ENCODE data around the gene KIF3C. TPM values are rescaled to one million over a fixed set of nuclear protein-coding genes. Genes with fewer than 3 reads are reported as not detected.
A peak's percentile ranks its signal among the peaks of the same experiment; 100 is the strongest.
"Not testable (repeated sequence)": the region's sequence is repeated elsewhere in the genome, so short reads cannot be mapped to it uniquely, and the experiment has no call there.

Gene KIF3C
- total RNA-seq, 1 donor from 2014 or later: 6.3 TPM

DNA sequence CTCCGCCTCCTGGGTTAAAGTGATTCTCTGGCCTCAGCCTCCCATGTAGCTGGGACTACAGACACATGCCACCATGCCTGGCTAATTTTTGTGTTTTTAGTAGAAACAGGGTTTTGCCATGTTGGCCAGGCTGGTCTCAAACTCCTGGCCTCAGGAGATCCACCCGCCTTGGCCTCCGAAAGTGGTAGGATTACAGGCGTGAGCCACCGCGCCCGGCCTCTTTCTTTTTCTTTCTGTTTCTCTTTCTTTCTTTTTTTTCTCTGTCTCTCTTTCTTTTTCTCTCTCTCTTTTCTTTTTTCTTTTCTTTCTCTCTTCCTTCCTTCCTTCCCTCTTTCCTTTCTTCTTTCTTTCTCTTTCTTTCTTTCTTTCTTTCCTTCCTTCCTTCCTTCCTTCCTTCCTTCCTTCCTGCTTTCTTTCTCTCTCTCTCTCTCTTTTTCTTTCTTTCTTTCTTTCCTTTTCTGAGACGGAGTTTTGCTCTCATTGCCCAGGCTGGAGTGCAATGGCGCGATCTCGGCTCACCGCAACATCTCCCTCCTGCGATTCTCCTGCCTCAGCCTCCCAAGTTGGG lies 16.6 kb upstream of the KIF3C start:
- DNase-seq: not testable (repeated sequence)

DNA sequence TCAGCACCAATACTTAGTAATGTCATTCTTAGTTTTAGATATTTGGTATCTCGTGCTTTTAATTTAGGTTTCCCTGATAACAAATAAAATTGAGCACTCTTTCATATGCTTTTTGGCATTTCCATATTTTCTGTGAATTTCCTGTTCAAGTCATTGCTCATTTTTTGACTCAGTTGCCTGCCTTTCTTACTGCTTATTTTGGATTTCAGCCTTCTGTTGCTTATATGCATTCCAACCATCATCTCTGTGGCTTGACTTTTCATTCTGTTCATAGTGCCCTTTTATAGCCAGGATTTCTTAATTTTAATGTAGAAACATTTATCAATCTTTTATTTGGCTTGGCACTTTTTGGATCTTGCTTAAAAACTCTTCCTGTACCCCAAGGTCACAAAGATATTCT lies 14.5 kb upstream of the KIF3C start:
- DNase-seq: no peak

DNA sequence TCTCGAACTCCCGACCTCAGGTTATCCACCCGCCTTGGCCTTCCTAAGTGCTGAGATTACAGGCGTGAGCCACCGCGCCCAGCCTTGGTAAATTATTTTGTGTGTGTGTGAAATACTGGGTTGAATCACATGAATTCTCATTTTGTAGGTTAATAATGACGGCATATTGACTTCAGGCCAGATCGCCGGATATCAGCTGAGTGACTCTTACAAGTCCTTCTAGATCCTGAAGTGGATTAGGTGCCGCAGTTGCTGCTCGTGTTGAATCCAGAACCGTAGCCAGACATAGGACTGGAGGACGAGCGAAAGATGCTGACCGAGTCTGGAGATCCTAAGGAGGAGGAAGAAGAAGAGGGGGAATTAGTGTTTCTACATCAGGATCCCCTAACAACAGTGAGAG lies 12.2 kb upstream of the KIF3C start:
- DNase-seq: no peak

DNA sequence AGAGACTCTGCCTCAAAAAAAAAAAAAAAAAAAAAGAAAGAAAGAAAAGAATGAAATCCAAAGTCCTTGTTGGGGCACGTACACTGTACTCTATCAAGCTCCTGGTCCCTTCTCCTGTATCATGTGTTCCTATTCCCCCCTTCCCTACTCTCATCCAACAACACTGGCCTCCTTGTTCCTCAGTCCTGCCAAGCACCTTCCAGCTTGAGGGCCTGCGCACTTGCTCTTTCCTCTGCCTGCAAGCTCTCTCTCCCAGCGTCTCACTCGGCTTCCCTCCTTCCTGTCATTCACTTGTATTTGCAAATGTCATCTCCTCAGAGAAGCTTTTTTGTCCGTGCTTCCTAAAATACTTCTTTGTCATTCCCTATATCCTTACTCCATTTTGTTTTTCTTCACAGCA lies 10.8 kb upstream of the KIF3C start:
- DNase-seq: no peak

DNA sequence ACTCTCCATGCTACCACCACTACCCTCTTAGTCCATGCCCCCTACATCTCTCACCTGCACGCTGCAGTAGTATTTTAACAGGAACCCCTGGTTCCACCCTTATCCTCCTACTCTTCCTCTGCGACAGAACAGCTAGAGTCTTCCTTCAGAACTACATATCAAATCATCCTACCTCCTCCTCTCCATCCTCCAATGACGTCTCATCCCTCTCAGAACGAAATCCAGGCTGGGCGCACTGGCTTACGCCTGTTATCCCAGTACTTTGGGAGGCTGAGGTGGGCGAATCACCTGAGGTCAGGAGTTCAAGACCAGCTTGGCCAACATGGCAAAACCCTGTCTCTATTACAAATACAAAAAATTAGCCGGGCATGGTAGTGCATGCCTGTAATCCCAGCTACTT lies 10.3 kb upstream of the KIF3C start:
- no peak for DNase-seq

DNA sequence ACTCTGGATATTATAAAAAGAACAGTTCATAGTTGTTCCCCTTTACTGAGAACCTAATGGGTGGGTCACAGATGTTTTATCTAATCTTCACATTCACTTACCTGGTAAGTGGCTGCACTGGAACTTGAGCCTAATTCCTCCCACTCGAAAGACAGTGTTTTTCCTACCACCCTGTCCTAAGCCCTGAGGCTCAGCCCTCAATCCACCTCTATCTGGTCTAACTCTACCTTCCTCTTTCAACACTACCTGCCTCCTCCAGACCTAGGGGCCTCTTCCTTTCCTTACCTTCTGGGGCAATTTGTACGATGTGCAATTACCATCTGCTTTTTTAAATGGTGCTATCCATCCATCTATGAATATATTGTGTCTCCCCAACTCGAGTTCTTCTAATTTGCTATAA lies 9.7 kb upstream of the KIF3C start:
- no peak for DNase-seq

DNA sequence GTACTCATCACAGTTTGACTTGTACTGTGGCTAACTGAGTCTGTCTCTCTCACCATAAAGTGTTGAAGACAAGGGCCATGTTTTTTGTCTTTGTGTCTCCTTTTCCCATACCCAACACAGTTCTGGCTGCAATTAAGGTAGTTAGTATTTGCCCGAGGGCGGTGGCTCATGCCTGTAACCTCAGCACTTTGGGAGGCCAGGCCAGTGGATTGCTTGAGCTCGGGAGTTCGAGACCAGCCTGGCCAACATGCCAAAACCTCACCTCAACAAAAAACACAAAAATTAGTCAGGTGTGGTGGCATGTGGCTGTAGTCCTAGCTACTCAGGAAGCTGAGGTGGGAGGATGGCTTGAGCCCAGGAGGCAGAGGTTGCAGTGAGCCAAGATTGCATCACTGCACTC lies 6.9 kb upstream of the KIF3C start:
- DNase-seq: no peak

DNA sequence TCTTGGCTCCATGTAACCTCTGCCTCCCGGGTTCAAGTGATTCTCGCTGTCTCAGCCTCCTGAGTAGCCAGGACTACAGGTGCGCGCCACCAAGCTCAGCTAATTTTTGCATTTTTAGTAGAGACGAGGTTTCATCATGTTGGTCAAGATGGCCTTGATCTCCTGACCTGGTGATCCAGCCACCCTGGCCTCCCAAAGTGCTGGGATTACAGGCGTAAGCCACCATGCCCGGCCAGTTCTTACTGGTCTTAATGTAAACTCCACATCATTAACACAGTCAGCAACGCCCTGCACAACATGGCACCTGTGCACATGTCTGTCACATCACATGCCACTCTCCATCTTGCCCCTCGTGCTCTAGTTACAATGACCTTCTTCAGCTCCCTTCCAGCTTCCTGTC lies 5.8 kb upstream of the KIF3C start:
- no peak for DNase-seq

DNA sequence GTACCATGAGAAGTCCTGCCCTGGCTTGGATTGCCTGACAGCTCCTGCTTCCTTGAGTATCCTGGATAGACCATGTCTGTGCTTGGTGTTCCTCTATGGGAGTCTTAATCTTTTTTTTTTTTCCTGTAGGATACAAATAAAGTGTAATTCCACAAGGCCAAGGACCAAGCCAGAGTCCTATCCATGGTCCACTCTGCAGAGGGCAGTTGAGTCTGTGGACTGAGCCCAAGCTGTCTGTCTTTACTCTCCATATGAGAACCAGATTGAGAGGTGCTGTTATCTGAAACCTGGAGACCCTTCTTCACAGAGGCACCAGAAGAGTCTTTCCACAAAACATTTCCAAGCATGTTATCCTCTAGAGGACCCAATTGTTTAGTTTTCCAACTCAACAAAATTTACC lies 1.4 kb upstream of the KIF3C start:
- DNase-seq: no peak

DNA sequence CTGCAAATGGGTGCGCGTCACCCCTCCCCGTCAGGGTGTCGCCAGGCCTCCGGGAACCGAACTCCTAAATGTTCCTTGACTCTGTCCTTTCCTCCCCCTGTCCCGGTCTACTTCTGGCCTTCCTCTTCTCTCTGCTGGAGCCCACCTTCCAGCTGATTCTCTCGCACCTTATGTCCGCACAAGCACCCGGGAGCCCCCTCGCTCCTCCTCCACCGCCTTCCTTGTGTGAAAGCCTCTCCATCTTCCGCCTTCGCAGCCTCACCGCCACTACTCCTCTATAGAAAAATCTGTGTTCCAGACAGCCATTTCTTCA lies 627 bp upstream of the KIF3C start:
- DNase-seq: no peak

DNA sequence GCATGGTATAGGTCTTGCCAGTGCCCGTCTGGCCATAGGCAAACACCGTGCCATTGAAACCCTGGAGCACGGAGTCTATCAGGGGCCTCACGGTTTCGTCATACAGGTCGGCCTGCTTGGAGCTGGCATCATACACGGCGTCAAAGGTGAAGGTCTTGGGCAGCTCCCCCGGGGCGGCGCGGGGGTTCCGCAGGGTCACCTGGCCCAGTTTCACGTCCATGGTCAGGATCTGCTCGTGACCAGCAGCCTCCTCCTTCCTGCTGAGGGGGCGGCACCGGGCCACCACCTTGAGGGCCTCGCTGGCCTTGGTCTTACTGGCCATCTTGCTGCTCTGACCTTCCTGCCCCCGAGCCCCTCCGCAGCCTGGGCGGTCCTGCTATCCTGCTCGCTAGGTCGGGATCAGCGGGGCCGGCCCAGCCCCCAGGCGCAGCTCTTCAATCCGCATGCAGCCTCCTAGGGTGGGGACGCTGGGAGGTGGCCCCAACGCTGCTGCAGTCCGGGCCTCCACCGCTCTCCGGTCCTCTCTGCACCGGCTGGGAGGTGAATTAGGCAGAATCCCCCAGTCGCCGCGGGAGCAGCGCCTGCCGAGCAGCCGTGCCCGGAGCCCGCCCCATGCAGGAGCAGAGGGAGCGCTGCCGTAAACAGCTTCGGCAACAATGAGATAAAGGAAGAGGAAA lies 563 bp downstream of the KIF3C start:
- no peak for DNase-seq

DNA sequence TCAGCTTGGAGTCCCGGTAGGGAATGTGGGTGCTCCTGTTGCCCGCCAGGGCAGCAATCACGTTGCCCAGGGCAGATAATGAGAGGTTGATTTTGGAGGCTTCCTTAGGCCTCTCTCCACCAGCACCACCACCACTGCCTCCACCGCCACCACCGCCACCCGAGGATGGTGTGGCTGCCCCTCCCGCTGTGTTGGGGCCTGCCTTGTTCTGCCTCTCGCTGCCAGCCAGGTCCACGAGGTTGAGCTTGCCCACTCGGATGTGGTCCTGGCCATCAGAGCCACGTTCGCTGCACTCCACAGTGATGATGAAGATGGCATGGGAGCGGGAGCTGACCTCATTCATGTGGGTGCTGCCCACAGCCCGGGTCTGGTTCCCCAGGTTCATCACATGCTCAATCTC lies 1.3 kb downstream of the KIF3C start:
- DNase-seq: no peak

DNA sequence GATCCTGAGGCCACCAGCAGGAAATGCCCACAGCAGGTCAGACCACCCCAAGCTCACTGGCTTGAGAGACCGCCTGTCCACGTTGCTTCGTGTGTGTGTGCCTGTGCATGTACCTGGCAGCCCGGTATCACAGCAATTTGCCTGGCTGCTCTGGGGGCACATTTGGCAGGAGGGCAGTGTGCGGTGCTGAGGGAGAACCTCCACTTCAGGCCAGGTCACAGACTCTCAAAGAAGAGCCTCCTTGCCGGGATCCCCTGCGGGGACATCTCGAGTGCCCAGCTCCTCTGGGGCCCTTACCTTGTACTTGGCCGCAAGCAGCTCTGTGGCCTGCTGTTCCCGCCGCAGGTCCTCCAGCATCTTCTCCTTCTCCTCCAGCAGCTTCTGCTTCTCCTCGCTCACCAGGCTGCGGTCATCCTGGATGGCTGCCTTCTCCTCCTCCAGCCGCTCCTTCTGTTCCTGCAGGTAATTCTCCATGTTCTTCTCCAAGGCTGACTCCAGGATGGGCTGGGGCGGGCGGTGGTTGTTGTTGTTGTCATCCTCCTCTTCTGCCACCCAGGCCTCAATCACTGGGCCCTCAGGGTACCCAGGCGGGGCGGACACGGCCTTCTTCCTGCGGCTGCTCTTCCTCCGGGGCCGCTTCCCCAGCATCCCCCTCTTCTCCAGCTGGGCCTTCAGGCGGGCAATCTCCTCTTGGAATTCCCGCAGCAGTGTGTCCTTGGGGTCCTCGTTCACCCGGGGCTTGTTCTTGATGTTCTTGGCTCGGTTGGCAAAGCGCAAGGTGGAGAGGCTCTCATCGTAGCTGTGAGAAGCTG lies 2.0 kb downstream of the KIF3C start:
- DNase-seq: no peak

DNA sequence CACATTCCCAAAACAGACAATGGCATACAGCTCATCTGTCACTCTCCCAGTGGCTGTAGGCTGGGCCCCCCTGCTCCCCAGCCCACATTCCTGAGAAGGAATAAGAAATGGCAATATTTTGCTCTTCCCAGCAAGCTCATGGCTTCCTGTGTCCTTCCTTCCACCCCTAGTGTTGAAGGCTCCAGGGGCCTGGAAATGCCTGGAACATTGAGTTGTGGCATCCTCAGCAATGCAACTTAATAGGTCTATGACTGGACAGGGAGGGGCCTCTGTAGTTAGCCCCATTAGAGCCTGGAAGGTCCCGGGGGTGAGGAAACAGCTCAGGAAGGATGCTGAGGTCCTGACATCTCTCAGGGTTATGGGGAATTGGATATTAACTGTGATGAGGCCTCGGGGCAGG lies 3.3 kb downstream of the KIF3C start:
- no peak for DNase-seq

DNA sequence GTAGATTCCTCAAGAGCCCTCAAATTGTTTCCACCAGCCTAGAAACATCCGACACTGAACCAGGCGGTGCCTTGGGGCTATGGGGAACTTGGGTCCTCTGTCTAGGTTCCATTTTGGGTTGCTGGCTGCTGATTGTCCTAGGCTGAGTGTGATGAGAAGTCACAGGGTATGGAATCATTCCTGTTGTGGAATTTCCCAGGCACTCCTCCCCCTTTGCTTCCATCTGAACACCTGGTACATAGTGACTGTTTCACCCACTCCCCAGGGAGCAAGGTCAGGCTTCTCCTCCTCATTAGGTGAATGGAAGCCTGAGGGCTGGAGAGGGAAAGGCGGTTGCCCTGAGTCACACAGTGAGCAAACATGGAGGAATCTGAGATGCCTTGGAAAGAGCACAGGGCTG lies 4.5 kb downstream of the KIF3C start:
- DNase-seq: no peak

DNA sequence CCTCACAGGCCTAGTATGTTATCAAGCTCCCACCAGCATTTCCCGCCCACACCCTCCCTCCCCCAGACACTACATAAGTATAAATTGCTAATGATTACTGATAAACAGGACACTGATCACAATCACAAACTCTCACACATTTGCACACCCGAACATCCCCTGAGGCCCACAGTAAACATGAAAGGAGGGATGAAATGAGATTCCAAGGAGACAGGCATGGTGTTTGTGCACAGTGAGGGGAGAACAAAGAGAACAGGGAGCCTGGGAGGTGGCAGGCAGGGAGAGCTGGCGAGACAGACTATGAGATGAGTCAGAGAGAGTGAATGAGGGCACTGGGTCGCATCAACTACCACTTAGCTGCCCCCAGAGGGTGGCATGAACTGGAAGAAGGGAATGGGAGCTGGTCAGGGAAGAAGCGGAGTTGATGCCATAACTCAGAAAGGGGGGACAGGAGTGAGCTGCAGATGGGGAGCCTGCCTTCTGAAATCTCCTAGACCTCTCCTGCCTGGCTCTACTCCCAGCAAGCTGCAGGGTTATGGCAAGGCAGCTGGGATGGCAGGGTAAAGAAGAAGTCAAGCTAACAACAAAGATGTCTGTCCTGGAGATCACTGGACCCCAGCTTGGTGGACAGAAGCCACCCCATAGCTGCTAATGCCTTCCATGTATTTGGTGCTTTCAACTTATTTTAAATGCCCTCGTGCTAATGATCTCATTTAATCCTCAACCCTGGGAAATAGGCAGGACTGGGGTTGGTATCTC lies 5.1 kb downstream of the KIF3C start:
- no peak for DNase-seq

DNA sequence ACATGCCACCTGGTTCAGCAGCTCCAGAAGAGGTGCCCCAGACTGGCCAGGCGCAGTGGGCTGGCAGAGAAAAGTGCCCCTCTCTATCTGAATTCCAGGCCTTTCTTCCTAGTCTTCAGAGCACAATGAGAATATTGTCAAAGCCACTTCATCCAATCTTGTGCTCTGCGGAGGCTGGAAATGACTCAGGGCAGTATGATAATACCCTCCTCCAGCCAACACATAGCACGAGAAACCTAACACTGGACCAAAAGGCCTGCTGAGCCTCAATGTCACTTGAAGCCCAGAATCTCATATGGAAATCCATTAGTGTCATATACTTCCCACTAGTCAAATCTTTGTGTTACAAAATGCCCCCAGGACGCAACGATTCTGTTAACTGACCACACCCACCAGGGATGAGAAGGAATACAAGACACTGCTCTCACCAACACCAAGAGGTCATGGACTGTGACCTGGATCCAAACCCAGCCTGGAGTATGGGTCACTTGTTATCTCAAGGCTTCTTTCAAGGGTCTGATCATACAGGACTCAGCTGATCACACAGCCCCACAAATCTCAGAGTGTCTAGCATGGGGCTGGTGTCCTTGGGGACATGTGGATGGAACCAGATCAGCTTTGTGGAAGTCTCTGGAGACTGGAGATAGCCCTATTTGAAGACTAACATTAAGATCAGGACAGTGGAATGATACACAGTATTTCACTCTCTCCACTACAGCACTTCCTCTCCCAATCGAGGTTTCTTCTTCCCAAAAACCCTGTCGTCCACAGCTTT lies 10.1 kb downstream of the KIF3C start:
- DNase-seq: no peak

DNA sequence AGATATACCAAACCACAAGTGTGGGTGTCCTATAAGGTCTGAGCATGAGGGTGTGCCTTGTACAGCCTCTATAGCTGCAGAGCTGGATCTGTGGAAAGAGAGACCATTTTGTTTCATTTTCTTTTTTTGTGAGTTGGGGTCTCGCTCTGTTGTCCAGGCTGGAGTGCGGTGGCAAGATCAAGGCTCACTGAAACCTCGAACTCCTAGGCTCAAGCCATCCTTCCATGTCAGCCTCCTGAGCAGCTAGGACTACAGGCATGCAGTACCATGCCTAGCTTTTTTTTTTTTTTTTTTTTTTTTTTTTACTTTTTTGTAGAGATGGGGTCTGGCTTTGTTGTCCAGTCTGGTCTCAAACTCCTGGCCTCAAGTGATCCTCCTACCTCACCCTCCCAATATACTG lies 10.7 kb downstream of the KIF3C start:
- DNase-seq: no peak

DNA sequence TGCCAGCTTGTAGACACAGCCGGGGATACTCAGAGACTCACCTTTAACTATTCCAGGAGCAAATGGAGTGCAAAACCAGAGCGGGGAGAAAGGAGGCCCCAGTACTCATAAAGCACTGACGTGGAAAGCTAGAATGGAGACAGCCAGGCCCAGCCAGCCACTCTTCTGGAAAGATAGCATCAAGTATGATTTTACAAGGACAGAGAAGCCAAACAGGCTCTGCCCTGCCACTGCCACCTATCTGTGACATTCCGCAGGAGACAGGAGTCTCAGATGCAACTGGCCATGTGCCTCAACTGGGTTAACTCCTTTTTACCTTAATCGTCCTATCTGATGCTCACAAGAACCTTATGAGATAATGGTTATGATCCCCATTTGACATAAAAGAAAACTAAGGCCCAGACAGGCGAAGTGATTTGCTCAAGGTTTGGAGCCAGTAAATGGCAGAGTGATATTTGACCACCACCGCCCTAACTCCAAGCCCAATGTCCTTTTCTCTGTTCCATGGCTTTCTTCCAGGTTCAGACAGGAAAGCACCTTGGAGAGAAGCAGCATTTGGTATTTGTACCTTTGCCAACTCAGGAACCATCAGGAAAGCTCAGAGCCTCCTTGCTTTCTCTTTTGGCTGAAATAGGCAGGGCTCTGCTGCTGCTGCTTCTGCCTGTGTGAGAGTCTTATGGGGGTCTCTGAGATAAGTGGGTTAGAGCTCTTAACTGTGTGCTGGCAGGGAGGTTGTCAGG lies 15.6 kb downstream of the KIF3C start:
- DNase-seq: no peak

DNA sequence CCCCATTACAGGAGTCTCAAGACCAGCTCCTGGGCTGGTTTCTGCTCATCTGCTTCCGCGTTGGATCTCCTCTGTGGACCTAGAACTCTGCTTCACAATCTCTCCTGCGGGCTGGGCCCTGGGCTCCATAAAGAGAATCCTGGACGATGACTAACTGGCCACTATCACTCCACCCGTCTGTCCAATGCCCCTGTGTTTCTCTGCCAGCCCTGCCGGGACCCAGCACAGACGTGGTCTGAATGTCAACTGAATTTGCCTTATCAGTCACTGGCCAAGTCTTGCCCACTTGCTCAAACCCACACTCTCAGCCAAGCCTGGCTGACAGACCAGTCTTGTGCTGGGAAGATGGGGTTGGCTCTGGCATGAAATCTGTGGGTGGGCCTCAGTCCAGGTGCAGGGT lies 17.4 kb downstream of the KIF3C start:
- DNase-seq: no peak

DNA sequence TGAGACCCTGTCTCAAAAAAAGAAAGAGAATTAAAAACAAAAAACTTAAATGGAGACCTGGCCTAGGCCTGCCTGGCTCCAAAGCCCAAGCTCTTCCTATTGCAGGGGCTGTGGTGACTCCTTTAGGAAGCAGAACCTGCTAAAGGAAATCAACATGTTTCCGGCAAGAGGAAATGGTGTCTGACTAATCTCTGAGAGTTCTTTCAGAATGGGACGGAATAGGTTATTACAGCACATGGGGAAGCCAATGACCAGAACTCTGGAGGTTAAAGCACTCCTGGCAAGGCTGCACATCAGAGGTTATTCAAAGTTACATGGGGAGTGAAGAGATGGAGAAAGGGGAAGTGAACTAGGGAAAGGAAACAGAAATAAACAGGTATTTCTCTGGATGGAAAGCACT lies 21.4 kb downstream of the KIF3C start:
- peak; percentile 28 for DNase-seq

DNA sequence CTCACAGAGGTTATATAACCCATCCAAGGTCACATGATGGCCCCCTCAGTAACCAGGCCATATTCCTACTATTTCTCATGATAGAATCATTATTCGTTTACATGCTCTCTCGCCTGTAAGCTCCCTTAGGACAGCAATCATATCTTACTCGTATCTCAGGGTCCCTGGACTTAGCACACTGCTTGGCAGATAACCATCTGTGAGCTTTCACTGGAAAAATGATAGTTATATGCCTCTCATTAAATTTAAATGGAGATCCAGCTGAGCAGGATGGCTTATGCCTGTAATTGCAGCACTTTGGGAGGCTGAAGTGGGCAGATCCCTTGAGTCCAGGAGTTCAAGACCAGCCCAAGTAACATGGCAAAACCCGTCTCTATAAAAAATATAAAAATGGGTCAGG lies 21.9 kb downstream of the KIF3C start:
- no peak for DNase-seq

All from skin of body (tissue), 2 donors.